Measurements from ENCODE around the gene PERM1.
"Not testable (repeated sequence)": the region's sequence is repeated elsewhere in the genome, so short reads cannot be mapped to it uniquely, and the experiment has no call there.

PERM1 gene

DNA sequence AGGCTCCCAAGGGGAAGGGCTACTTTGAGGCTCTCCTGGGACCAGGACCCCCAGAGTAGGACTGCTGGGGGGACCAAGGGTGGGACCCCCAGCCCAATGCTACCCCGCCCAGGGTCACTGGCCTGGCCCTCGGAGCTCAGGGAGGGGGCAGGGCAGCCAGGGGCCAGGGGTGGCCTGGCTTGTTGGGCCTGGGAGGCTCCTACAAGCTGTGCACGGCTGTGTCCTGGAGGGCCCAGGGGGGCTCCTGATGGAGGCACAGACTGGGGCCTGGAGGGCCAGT is 15.8 kb upstream of the PERM1 start:
- DNase-seq = no peak

DNA sequence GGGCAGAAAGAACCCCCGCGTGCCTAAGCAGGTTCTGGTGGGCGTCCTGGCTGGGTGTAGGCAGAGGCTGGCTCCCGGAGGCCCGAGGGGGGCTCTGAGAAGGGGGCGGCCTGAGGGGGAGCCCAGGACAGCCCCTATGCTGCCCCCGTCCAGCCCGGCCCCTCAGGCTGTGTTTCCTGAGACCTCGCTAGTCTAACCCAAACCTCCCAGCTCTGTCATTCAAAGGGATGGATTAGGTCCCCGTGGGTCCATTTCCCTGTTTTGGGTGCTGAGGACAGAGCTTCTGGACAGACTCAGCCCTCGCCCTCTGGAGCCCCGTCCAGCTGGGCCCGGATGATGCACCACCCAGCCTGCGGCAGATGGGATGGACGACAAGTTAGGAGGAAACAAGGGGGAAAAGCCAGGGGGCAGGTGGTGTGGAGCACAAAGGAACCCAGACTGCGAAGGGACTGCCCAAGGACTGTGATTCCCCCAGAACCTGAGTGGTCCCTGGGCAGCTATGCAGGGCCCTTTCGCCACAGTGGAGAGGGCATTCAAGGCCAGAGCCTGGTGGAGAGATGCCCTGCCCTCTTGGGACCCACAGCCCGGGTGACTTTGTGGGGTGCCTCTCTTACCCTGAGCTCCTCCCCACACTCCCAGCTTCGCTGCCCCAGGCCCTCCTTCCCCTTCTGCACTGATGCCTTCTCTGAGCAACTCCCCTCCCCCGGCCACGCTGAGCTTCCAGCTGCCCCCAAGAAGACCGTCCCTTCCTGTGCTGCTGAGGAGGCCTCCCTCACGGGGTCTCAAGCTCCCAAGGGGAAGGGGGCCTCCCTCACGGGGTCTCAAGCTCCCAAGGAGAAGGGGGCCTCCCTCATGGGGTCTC is 15.2 kb upstream of the PERM1 start:
- no peak for DNase-seq

DNA sequence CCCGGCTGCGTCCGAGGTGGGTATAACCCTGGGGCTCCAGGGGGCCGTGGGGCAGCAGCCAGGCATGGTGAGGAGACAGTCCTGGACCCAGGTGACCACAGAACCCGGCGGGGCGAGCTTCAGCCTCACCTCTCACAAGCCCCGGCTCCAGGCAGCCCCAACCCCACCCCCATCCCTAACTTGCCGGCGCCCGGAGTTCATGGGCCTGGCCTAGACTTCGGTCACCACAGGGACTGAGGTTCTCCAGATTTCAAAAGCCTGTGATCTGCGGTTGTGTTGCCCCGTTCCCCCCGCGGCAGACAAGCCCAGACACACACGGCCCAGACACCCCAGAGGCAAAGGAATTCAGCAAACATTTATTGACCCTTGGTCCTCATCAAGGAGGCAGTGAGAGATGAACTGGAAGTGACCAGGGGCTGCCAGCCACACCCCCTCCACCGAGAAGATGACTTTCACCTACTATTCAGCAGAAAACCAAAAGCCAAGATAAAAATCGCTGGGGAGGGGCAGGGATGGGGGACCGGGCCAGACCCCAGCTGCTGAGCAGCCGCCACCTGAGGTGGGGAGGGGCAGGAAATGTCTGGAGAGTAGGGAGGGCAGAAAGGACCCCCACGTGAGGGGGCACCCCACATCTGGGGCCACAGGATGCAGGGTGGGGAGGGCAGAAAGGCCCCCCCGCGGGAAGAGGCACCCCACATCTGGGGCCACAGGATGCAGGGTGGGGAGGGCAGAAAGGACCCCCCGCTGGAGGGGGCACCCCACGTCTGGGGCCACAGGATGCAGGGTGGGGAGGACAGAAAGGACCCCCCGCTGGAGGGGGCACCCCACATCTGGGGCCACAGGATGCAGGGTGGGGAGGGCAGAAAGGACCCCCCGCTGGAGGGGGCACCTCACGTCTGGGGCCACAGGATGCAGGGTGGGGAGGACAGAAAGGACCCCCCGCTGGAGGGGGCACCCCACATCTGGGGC is 14.1 kb upstream of the PERM1 start:
- no peak for DNase-seq

DNA sequence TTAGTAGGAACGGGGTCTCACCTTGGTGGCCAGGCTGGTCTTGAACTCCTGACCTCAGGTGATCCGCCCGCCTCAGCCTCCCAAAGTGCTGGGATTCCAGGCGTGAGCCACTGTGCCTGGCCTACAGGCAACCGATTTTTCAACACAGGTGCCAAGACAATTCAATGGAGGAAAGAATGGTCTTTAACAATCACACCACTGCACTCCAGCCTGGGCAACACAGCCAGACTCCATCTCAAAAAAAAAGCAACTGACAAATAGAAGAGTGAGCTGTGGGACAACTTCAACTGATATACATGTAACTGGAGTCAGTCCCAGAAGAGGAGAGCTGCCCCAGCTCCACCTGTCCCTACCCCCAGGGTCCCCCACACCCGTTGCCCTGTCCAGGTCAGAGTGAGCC is 12.7 kb upstream of the PERM1 start:
- not testable (repeated sequence) for DNase-seq

DNA sequence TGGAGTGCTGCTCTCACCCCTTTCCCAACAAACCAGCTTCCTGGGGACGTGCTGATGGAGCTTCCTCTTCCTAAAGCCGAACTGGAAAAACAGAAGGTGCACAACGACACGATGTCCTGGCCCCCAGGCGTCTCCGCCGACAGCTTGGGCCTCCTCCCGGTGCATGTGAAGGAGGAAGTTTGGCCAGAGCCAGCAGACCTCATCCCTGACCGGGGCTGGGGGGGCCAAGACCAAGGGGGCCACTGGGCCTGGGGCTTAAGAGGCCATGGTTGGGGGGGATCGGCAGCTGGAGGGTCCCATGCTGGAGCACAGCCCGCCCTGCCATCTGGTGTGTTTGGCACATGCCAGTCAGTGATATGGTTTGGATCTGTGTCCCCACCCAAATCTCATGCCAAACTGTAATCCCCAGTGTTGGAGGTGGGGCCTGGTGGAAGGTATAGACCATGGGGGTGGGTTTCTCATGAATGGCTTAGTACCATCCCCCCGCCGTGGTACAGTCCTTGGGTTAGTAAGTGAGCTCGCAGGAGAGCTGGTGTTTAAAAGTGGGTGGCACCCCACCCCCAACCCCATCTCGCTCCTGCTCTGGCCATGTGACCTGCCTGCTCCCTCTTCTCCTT is 11.6 kb upstream of the PERM1 start:
- DNase-seq = no peak

DNA sequence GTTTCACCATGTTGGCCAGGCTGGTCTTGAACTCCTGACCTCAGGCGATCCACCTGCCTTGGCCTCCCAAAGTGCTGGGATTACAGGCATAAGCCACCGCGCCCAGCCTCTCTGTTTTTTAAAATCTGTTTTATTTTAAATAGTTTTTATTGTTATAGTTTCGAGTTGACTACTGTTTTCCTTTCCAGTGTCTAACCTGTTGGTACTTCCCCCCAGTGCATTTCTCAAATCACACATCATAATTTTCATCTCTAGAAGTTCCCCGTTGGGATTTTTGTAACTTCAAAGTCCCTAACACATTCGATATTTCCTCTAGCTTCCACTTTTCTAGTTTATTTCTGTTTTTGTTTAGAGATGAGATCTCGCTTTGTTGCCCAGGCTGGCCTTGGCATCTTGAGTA is 10.5 kb upstream of the PERM1 start:
- no peak for DNase-seq

DNA sequence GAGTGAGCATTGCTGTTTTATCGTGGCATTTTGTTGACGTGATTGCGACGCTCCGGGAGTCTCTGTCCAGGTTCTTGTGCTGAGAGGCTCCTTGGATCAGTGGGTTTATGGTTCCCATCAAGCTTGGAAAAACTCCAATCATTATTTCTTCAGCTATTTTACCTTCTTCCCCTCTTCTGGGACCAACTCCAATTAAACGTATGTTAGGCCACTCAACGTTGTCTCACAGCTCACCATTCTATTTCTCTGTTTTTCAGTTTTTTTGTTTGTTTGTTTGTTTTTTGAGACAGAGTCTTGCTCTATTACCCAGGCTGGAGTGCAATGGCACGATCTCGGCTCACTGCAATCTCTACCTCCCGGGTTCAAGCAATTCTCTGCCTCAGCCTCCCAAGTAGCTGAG is 10.0 kb upstream of the PERM1 start:
- no peak for DNase-seq

DNA sequence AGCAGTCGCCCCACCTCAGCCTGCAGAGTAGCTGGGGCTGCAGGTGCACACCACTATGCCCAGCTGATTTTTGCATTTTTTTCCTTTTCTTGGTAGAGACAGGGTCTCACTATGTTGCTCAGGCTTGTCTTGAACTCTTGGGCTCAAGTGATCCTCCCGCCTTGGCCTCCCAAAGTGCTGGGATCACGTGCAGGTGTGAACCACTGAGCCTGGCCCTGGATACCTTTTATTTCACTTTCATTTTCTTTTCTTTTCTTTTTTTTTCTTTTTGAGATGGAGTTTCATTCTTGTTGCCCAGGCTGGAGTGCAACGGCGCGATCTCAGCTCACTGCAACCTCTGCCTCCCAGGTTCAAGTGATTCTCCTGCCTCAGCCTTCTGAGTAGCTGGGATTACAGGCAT is 9.4 kb upstream of the PERM1 start:
- not testable (repeated sequence) for DNase-seq

DNA sequence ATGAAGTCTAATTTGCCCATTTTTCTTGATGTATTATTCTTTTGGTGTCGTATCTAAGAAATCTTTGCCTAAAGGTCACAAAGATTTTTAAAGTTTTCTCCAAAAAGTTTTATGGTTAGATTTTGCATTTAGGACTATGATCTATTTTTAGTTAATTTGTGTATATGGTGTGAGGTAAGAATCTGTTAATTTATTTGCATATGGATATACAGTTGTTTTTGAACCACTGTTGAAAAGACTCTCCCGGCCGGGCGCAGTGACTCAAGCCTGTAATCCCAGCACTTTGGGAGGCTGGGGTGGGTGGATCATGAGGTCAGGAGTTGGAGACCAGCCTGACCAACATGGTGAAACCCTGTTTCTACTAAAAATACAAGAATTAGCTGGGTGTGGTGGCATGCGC is 6.2 kb upstream of the PERM1 start:
- not testable (repeated sequence) for DNase-seq

DNA sequence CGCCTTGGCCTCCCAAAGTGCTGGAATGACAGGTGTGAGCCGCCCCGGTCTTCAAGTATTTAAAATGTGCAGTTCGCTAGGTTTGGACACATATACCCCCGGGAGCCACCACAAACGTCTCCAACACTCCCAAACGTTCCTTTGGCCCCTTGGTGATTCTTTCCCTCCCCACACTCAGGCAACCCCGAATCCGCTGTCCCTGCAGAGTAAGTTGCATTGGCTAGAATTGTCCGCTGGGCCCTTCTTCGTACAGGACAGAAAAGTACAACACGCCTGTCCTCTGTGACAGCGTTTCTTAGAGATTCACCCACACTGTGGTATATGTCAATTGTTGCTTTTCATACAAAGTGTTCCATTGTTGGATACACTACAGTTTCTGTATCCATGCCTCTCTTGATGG is 3.2 kb upstream of the PERM1 start:
- DNase-seq = no peak

DNA sequence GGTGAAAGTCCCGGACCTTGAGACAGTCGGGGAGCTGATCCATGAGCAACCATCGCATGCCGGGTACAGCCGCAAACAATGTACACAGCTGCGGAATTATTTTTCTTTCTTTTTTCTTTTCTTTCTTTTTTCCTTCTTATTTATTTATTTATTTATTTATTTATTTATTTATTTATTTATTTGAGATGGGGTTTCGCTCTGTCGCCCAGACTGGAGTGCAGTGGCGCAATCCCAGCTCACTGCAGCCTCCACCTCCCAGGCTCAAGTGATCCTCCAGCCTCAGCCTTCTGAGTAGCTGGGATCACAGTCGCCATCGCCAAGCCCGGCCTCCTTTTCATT is 2.6 kb upstream of the PERM1 start:
- DNase-seq = no peak

DNA sequence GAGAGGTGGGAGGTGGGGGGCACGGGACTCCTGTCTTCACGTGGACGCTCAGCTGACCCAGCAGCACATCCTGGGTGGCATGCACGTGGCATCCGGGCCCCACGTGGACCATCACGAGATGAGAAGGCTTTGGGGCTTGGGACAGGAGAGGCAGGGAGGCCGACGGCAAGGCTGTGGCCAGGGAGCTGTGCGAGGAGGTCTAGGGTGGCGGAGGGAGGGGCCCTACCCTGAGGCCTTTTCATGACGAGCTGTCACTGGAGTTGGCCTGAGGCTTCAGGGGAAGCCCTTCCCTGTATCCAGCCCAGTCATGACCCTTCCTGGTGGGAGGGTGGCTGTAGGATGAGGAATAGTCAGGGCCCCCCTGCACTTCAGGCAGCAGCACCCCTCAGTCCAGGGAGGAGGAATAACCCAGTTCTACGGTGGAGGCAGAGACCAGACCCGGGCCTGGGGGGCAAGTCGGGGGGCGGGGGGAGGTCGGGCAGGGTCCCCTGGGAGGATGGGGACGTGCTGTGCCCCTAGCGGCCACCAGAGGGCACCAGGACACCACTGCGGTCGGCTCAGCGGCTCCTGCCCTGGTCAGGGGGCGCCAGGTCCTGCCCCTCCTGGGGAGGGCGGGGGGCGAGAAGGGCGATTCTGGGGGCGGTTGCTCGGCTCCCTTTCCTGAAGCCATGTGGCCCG is 2.0 kb upstream of the PERM1 start:
- DNase-seq = peak; percentile 36

DNA sequence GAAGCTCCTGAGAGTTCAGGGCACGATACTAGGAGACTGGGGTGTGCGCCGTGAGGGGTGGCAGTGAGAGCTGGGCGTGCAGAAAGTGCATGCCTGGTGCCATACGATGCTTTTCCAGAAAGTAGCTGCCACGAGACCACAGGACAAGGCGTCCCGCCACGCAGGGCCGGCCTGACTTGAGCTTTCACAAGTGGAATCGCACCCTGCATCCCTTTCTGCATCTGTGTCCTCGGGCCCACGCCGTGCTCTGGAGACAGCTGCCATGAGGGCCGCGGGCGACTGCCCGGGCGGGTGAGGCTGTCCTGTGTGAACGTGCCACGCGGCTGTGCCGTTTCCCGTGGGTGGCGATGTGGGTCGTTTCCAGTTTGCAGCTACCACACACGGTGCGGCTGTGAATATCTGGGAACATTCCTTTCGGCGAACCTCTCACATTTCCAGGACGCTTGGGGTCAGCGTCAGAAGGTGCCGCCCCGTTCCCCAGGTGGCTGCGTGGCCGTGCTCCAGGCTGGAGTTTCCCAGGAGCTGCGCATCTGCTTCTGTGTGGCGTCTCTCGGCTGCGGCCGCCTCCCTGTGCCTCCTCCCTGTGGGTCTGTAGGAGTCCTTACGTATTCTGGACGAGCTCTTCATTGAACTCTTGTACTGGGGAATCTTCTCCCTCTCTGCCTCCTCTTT is 1.0 kb upstream of the PERM1 start:
- no peak for DNase-seq

DNA sequence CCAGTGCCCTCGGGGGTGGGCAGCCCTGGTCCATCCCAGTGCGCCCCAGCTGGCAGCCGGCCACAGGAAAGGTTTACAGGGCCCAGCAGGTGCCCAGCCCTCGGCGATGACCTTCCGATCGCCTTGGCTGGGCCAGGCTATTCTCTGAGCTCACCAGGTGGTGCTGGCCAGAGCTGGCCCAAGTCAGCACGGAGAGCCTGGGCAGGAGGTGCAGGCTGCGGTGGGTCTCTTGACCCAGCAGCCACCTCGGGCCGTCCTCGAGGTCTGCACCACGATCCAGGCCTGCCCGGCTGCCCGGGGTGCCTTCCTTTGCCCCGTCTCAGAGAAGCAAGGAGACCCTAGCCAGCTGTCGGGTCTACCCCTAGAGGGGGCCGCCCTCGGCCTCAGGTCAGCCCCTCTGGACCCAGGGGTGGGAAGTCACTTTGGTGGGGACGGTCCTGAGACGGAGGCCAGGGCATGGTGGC is 370 bp downstream of the PERM1 start:
- DNase-seq = no peak

DNA sequence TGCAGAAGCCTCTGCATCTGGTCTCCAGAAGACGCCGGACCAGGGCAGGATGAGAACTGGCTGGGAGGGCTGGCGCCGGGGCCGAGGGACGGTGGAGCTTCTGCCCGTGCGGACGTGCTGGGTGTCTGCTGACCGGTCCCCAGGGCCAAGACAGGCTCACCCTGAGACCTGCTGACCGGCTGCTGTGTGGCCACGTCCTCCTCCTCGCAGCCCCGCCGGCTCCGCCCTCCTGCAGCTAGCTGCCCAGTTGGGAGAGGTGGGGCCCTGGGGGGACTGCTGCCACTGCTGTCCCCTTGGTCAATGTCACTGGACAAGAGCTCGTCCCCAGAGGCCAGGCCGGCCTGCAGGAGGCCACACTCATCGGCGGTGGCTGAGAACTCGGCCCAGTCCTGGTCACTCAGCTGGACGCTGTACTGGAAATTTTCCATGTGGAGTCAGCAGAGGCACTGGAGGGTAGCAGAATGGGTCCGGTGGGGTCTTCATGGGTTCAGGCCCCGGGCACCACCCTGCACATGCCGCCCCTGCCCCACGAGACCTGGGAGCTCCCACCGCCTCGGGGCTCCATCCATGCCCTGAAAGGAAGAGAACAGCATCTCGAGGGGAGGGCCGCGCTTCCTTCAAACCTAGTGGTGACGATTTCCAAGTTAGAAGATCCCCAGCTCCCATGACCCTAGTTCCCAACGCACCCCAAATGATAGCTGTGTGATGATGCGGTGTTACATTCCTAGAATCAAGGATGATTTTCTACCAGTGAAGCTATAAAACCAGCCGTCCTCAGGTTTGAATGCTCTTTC is 1.1 kb downstream of the PERM1 start:
- DNase-seq = no peak

DNA sequence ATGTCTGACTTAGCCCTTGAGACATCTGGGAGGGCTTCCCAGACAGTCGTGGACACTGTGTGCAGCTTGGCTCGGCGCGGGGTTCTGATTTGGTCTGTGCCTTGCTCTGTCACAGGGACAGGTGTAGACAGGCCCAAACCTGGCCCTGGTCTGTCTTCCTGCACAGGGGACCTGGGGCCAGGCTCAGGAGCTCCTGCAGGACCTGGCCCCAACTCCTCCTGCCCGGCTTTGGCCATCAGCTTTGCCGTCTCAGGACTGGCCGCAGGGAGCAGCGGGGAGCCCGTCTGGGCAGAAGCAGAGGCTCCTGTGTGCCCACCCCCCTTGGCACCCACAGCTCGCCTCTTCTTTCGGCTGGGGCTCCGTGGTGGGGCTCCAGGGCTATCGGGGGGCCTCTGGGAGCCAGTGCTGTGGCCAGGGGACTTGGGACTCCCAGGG is 1.7 kb downstream of the PERM1 start:
- no peak for DNase-seq

DNA sequence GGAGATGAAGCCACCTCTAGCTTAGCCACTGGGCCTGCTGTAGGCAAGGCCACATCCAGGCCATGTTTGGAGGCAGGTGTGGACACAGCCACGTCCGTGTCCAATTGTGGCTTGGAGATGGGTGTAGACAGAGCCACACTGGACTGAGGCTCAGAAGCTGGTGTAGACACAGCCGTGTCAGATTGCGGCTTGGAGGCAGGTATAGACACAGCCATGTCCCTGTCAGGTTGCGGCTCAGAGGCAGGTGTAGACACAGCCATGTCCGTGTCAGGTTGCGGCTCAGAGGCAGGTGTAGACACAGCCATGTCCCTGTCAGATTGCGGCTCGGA is 2.2 kb downstream of the PERM1 start:
- no peak for DNase-seq

DNA sequence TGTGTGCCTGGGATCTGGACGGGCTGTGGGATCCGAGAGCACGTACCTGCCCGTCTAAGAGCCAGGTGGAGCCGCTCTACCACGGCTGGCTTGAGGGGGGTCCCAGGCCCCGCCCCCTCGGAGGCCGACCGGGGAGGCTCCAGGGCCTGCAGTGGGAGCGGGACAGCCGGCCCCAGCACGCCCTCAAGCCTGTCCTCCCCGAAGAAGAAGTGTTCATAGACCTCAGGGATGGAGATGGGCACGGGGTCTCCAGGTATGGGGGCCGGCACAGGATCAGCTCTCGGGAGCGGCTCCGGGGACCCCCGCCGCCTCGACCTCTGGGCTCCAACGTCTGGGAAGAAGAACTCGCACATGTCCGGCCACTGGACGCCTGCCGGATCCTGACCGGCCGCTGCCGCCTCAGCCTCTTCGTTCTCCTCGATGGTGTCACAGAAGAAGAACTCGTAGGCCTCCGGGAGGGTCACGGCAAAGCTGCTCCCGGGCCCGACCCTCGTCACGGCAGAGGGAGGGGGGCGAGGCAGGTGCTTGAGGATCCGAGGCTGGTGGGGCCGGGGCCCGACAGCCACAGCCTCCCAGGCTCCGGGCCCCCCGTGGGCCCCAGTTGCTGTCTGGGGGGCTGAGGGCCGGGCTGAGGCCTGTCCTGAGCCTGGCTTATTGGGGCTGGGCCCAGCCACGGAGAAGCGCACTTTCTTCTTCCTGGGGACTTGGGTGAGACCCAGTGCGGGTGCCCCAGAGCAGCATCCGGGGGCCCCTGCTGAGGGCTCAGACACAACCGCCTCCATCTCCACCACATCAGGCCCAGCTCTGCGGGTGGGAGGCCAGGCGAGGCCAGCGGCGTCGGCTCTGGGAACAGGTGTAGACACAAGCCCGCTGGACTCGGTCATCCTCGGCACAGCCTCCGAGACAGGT is 2.8 kb downstream of the PERM1 start:
- DNase-seq = no peak

DNA sequence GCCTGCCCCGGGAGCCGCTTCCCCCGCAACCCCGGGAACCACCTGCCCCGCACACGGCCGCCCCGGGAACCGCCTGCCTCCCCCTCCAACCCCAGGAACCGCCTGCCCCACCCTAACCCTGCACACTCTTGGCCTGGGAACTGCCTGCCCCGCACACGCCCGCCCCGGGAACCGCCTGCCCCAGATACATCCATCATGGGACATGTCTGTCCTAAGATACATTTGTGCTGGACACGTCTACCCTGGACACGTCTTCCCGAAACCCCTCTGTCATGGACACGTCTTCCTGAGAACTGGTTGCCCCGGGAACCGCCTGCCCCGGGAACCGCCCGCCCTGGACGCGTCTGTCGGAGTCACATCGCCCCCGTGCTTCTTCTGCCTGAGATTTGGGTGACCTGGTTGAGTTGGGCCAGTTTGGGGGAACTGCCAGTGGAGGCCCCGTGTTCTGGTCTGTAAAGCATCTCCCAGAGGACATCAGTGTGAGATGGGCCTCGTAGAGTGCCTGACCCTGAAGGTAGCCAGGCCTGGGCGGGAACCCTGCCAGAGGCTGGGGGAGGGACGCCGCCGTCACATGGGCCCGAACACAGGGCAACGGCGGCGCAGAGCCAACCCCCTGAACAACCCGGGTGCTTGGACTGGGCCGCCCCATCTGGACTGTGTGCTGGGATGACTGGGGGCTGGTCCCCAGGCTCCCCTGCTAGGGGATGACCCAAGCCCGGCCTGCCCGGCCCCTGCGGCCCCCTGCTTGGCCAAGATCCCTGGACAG is 3.6 kb downstream of the PERM1 start:
- DNase-seq = no peak

DNA sequence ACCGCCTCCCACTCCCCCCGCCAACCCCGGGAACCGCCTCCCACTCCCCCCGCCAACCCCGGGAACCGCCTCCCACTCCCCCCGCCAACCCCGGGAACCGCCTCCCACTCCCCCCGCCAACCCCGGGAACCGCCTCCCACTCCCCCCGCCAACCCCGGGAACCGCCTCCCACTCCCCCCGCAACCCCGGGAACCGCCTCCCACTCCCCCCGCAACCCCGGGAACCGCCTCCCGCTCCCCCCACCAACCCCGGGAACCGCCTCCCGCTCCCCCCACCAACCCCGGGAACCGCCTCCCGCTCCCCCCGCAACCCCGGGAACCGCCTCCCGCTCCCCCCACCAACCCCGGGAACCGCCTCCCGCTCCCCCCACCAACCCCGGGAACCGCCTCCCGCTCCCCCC is 5.1 kb downstream of the PERM1 start:
- not testable (repeated sequence) for DNase-seq
